ENCODE data around the gene JTB.

The JTB gene

GRCh38 chr1:153976819-153977249, 640 bp downstream of the JTB start:
- FAIRE-seq (no peak), DNase-seq (ENCODE audit: insufficient read length, low spot score) (no peak)
- TF ChIP-seq CTCF (IDR thresholded peaks at IDR 0.05; ENCODE audit: insufficient read depth, missing control alignments) = no peak

GRCh38 chr1:153973525-153973924, 3.9 kb downstream of the JTB start:
- FAIRE-seq (no peak), DNase-seq (ENCODE audit: insufficient read length, low spot score) (no peak)
- TF ChIP-seq CTCF (IDR thresholded peaks at IDR 0.05; ENCODE audit: insufficient read depth, missing control alignments) = no peak

- TF ChIP-seq CTCF (IDR thresholded peaks at IDR 0.05; ENCODE audit: insufficient read depth, missing control alignments) = no peak
- DNase-seq (ENCODE audit: insufficient read length, low spot score) = no peak
- FAIRE-seq = no peak
Observed at GRCh38 chr1:153973071-153973470, 4.4 kb downstream of the JTB start.

- DNase-seq (ENCODE audit: insufficient read length, low spot score) (no peak), FAIRE-seq (no peak)
- TF ChIP-seq CTCF (IDR thresholded peaks at IDR 0.05; ENCODE audit: insufficient read depth, missing control alignments) = no peak
Observed at GRCh38 chr1:153970346-153970745, 7.1 kb downstream of the JTB start.

- DNase-seq (ENCODE audit: insufficient read length, low spot score) (no peak), FAIRE-seq (no peak)
- TF ChIP-seq CTCF (IDR thresholded peaks at IDR 0.05; ENCODE audit: insufficient read depth, missing control alignments) = no peak
Observed at GRCh38 chr1:153968972-153969371, 8.5 kb downstream of the JTB start.

- no peak for TF ChIP-seq CTCF (IDR thresholded peaks at IDR 0.05; ENCODE audit: insufficient read depth, missing control alignments)
- FAIRE-seq = no peak
- no peak for DNase-seq (ENCODE audit: insufficient read length, low spot score)
Observed at GRCh38 chr1:153968408-153968807, 9.1 kb downstream of the JTB start.

GRCh38 chr1:153968000-153968363, 9.5 kb downstream of the JTB start:
- no peak for DNase-seq (ENCODE audit: insufficient read length, low spot score)
- no peak for FAIRE-seq

More at GRCh38 chr1:153968000-153968363, 9.5 kb downstream of the JTB start:
- no peak for TF ChIP-seq CTCF (IDR thresholded peaks at IDR 0.05; ENCODE audit: insufficient read depth, missing control alignments)

Data from D721Med (cell line).